Measurements from ENCODE around the gene EHD4.

Gene EHD4

GRCh38 chr15:41994772-41995475 lies 22.6 kb upstream of the EHD4 start:
- no peak for DNase-seq

GRCh38 chr15:41994171-41994650 lies 21.9 kb upstream of the EHD4 start:
- no peak for DNase-seq

GRCh38 chr15:41993472-41994170 lies 21.3 kb upstream of the EHD4 start:
- DNase-seq: no peak

- DNase-seq: no peak
Measured at GRCh38 chr15:41992803-41993190, 20.4 kb upstream of the EHD4 start.

- no peak for DNase-seq
Measured at GRCh38 chr15:41992151-41992802, 19.9 kb upstream of the EHD4 start.

- no peak for DNase-seq
Measured at GRCh38 chr15:41990691-41991090, 18.3 kb upstream of the EHD4 start.

GRCh38 chr15:41990243-41990605 lies 17.9 kb upstream of the EHD4 start:
- no peak for DNase-seq

- DNase-seq: peak; percentile 46 to 73
Measured at GRCh38 chr15:41989573-41990242, 17.4 kb upstream of the EHD4 start.

- DNase-seq: no peak
Measured at GRCh38 chr15:41988896-41989572, 16.7 kb upstream of the EHD4 start.

GRCh38 chr15:41987925-41988275 lies 15.5 kb upstream of the EHD4 start:
- no peak for DNase-seq

GRCh38 chr15:41987246-41987924 lies 15.0 kb upstream of the EHD4 start:
- DNase-seq: no peak

GRCh38 chr15:41985236-41986160 lies 13.1 kb upstream of the EHD4 start:
- DNase-seq: no peak

- no peak for DNase-seq
Measured at GRCh38 chr15:41984622-41985021, 12.3 kb upstream of the EHD4 start.

GRCh38 chr15:41983621-41984571 lies 11.5 kb upstream of the EHD4 start:
- DNase-seq: no peak

GRCh38 chr15:41983221-41983620 lies 10.9 kb upstream of the EHD4 start:
- no peak for DNase-seq

GRCh38 chr15:41982133-41982930 lies 10.0 kb upstream of the EHD4 start:
- no peak for DNase-seq

- DNase-seq: no peak
Measured at GRCh38 chr15:41981371-41982132, 9.2 kb upstream of the EHD4 start.

GRCh38 chr15:41980654-41981323 lies 8.4 kb upstream of the EHD4 start:
- no peak for DNase-seq

Data from hippocampal formation (tissue), 2 donors.